CD14-positive monocyte (primary cell): Measurements from ENCODE around the gene LHFPL5. TPM values are rescaled to one million over a fixed set of nuclear protein-coding genes. Genes with fewer than 3 reads are reported as not detected.
A peak's percentile ranks its signal among the peaks of the same experiment; 100 is the strongest.

ENCODE experiments used
- DNase-seq, 3 donors: peaks; one replicate each; pipeline ENCODE4 v3.0.0-alpha.2; 2011 to 2022
- H2AFZ ChIP-seq: 2 replicates; pipeline ENCODE4 v1.6.0; 2012; ENCODE audit warnings: mild to moderate bottlenecking, low read depth, low read length, inconsistent platforms; ENCODE audit not compliant: insufficient read depth, poor library complexity, severe bottlenecking
- H3K27ac ChIP-seq, 2 donors: 1 replicate in 1 of 2; 2 replicates in 1 of 2; pipeline ENCODE4 v1.5.1; 2012 to 2013; ENCODE audit warnings: low read length in 2 of 2, control low read depth in 1 of 2, inconsistent platforms in 1 of 2, low read depth in 1 of 2, mild to moderate bottlenecking in 1 of 2
- H3K27me3 ChIP-seq, 2 donors: one replicate each; pipeline versions ENCODE4 v1.6.0 to v1.6.1; 2011 to 2013; ENCODE audit warnings: low read length in 2 of 2; ENCODE audit not compliant: control insufficient read depth in 2 of 2, insufficient read depth in 2 of 2
- H3K36me3 ChIP-seq, 2 donors: replicated peaks in 1 of 2; 1 replicate in 1 of 2; 2 replicates in 1 of 2; pipeline versions ENCODE4 v1.5.1 to v1.6.1; 2012 to 2013; ENCODE audit warnings: low read length in 2 of 2, control low read depth in 1 of 2, inconsistent platforms in 1 of 2, mild to moderate bottlenecking in 1 of 2; ENCODE audit not compliant: insufficient read depth in 2 of 2, control insufficient read depth in 1 of 2
- H3K4me1 ChIP-seq, 2 donors: 1 replicate in 1 of 2; 2 replicates in 1 of 2; pipeline versions ENCODE4 v1.5.1 to v1.6.1; 2012 to 2013; ENCODE audit warnings: low read length in 2 of 2, control low read depth in 1 of 2, inconsistent platforms in 1 of 2, mild to moderate bottlenecking in 1 of 2, moderate library complexity in 1 of 2; ENCODE audit not compliant: insufficient read depth in 2 of 2, control insufficient read depth in 1 of 2
- H3K4me2 ChIP-seq: replicated peaks from 2 replicates; pipeline ENCODE3; 2012; ENCODE audit warnings: low read length, moderate library complexity, mild to moderate bottlenecking; ENCODE audit not compliant: poor library complexity, severe bottlenecking; ENCODE audit errors: extremely low read depth
- H3K4me3 ChIP-seq, 3 experiments: fragments of 200-600 bp in 1 of 3; sonication (generic) in 1 of 3; replicated peaks in 1 of 3; 1 replicate in 2 of 3; 2 replicates in 1 of 3; pipeline ENCODE4 v1.5.1; 2011 to 2013; ENCODE audit warnings: low read length in 3 of 3, mild to moderate bottlenecking in 3 of 3, control low read depth in 2 of 3, low read depth in 2 of 3, inconsistent platforms in 1 of 3, moderate library complexity in 1 of 3
- H3K79me2 ChIP-seq: 2 replicates; pipeline ENCODE4 v1.6.0; 2012; ENCODE audit warnings: mild to moderate bottlenecking, control low read depth, inconsistent platforms, low read length, moderate library complexity; ENCODE audit not compliant: insufficient read depth
- H3K9ac ChIP-seq: 2 replicates; pipeline ENCODE4 v1.6.0; 2017; ENCODE audit warnings: low read length, mild to moderate bottlenecking; ENCODE audit not compliant: insufficient read depth, poor library complexity, severe bottlenecking
- H3K9me3 ChIP-seq, 2 donors: replicated peaks in 1 of 2; 1 replicate in 1 of 2; 2 replicates in 1 of 2; pipeline versions ENCODE4 v1.5.1 to v1.6.1; 2012 to 2013; ENCODE audit warnings: low read length in 2 of 2, control low read depth in 1 of 2; ENCODE audit not compliant: control insufficient read depth in 1 of 2, insufficient read depth in 1 of 2
- H4K20me1 ChIP-seq: 2 replicates; pipeline ENCODE4 v1.6.0; 2012; ENCODE audit warnings: mild to moderate bottlenecking, low read length, control low read depth, moderate library complexity; ENCODE audit not compliant: insufficient read depth
- H3K27ac Mint-ChIP-seq, 7 donors: one replicate each; pipeline ENCODE4 v1.8.0; 2020; ENCODE audit warnings: mild to moderate bottlenecking in 7 of 7, mixed read lengths in 7 of 7, moderate library complexity in 6 of 7, inconsistent platforms in 2 of 7
- H3K27me3 Mint-ChIP-seq, 3 donors: one replicate each; pipeline ENCODE4 v1.8.0; 2021 to 2022; ENCODE audit warnings: low read depth in 3 of 3, mild to moderate bottlenecking in 3 of 3, mixed read lengths in 3 of 3, moderate library complexity in 3 of 3, inconsistent platforms in 1 of 3
- H3K36me3 Mint-ChIP-seq, 2 donors: one replicate each; pipeline ENCODE4 v1.8.0; 2020; ENCODE audit warnings: mixed read lengths in 2 of 2, inconsistent platforms in 1 of 2, mild to moderate bottlenecking in 1 of 2
- H3K4me1 Mint-ChIP-seq: one replicate; pipeline ENCODE4 v1.8.0; 2020; ENCODE audit warnings: mild to moderate bottlenecking, mixed read lengths
- H3K4me3 Mint-ChIP-seq, 2 donors: one replicate each; pipeline ENCODE4 v1.8.0; 2020; ENCODE audit warnings: mild to moderate bottlenecking in 2 of 2, mixed read lengths in 2 of 2, moderate library complexity in 1 of 2
- H3K9me3 Mint-ChIP-seq, 7 donors: one replicate each; pipeline ENCODE4 v1.8.0; 2020 to 2022; ENCODE audit warnings: mixed read lengths in 7 of 7, mild to moderate bottlenecking in 6 of 7, moderate library complexity in 6 of 7, inconsistent platforms in 2 of 7
- WGBS: methylation state at CpG from one replicate; pipeline ENCODE4 v1.1.5; 2013; ENCODE audit warnings: missing lambda C conversion rate; ENCODE audit not compliant: insufficient coverage; 5-methylcytosine and 5-hydroxymethylcytosine counted together
- intact Hi-C, 2 donors: fragments of 100-400 bp; cut with micrococcal nuclease; formaldehyde crosslinking; loops; one replicate each; pipeline versions ENCODE4 v1.15.0 to v1.15.1; 2023
- polyA plus RNA-seq, 3 donors: library from polyadenylated mRNA; depleted of rRNA in 1 of 3; unstranded in 2 of 3; stranded (reverse) in 1 of 3; fragments of 300-500 nt in 2 of 3; fragments of >200 nt in 1 of 3; fragmentation: Illumina TruSeq in 2 of 3; gene quantifications; 1 replicate in 2 of 3; 2 replicates in 1 of 3; pipeline ENCODE4 v1.2.3, GENCODE V29; 2012 to 2021
- TF ChIP-seq, protein P1 (sequence below): fragments of 200-600 bp; IDR thresholded peaks from one replicate; pipeline ENCODE4 v1.8.0; 2022; ENCODE audit warnings: antibody characterized with exemption, mild to moderate bottlenecking

The LHFPL5 gene
- polyA plus RNA-seq, 3 donors = not detected

DNA sequence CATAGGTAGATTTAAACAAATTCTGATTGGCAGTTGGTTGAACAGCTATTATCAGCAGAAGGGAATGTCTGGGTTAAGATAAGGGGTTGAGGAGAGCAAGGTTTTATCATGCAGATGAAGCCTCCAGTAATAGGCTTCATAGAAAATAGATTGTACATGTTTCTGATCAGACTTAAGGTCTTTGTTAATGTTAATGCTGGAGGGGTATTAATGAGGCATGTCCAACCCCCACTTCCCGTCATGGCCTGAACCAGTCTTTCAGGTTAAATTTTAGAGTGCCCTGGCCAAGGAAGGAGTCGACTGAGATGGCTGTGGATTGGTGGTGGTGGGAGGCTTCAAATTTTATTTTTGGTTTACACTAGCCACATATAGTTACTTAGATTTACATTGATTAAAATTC is 21.0 kb upstream of the LHFPL5 start:
- H3K27ac ChIP-seq = no peak overlapping the region
- no peak overlapping the region for H2AFZ ChIP-seq
- TF ChIP-seq, protein P1, sequence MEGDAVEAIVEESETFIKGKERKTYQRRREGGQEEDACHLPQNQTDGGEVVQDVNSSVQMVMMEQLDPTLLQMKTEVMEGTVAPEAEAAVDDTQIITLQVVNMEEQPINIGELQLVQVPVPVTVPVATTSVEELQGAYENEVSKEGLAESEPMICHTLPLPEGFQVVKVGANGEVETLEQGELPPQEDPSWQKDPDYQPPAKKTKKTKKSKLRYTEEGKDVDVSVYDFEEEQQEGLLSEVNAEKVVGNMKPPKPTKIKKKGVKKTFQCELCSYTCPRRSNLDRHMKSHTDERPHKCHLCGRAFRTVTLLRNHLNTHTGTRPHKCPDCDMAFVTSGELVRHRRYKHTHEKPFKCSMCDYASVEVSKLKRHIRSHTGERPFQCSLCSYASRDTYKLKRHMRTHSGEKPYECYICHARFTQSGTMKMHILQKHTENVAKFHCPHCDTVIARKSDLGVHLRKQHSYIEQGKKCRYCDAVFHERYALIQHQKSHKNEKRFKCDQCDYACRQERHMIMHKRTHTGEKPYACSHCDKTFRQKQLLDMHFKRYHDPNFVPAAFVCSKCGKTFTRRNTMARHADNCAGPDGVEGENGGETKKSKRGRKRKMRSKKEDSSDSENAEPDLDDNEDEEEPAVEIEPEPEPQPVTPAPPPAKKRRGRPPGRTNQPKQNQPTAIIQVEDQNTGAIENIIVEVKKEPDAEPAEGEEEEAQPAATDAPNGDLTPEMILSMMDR = no peak
- no peak overlapping the region for H3K4me2 ChIP-seq
- no CpG with 5 or more reads among the region's 2 CpGs for WGBS
- H3K4me3 ChIP-seq = no peak overlapping the region
- peaks cover 3% of the 10 kb centered on the region for H3K4me1 Mint-ChIP-seq
- H3K27me3 ChIP-seq = peaks cover 17 to 36% of the 10 kb centered on the region in 2 donors
- H4K20me1 ChIP-seq = no peaks in the 10 kb centered on the region
- no peaks in the 10 kb centered on the region for H3K79me2 ChIP-seq
- H3K4me1 ChIP-seq = no peaks in the 10 kb centered on the region
- no peak for DNase-seq
- H3K27ac Mint-ChIP-seq = no peak overlapping the region
- H3K9me3 ChIP-seq = no peaks in the 10 kb centered on the region
- H3K27me3 Mint-ChIP-seq = peaks cover 32 to 61% (median 58%) of the 10 kb centered on the region in 3 donors
- no peaks in the 10 kb centered on the region for H3K36me3 ChIP-seq
- no peak overlapping the region for H3K9ac ChIP-seq
- H3K9me3 Mint-ChIP-seq = peaks cover 0 to 10% (median 0%) of the 10 kb centered on the region in 7 donors
- intact Hi-C loops = no loop called here
- H3K36me3 Mint-ChIP-seq = no peaks in the 10 kb centered on the region
- H3K4me3 Mint-ChIP-seq = no peak overlapping the region

DNA sequence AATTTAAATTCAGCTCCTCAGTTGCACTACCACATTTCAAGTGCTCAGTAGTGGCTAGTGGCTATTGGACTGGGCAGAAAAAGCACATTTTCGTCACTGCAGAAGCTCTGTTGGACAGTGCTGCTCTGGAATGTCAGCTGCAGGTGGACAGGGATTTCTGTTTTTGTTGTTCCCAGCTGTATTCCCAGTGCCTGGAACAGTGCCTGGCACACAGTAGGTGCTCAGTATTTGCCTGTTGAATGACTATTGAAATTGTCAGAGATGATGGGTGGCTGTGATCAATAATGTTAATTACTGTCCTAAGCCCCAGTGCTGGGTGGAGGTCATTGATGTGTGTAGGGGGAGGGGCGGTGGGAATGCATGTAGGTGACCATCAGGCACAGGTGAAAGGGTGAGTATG is 18.9 kb upstream of the LHFPL5 start:
- H3K4me1 Mint-ChIP-seq = peaks cover 3% of the 10 kb centered on the region
- no peak overlapping the region for H3K4me2 ChIP-seq
- TF ChIP-seq, protein P1 = no peak
- no peaks in the 10 kb centered on the region for H3K9me3 ChIP-seq
- no peaks in the 10 kb centered on the region for H3K36me3 Mint-ChIP-seq
- 78% methylated on average over 1 of the region's 2 CpGs for WGBS
- no peak overlapping the region for H2AFZ ChIP-seq
- intact Hi-C loops = no loop called here
- H3K4me3 ChIP-seq = no peak overlapping the region
- no peaks in the 10 kb centered on the region for H3K4me1 ChIP-seq
- no peaks in the 10 kb centered on the region for H4K20me1 ChIP-seq
- H3K27me3 Mint-ChIP-seq = peaks cover 40 to 69% (median 56%) of the 10 kb centered on the region in 3 donors
- H3K9ac ChIP-seq = no peak overlapping the region
- no peak for DNase-seq
- no peaks in the 10 kb centered on the region for H3K36me3 ChIP-seq
- H3K27ac Mint-ChIP-seq = no peak overlapping the region
- H3K27me3 ChIP-seq = peaks cover 17 to 39% of the 10 kb centered on the region in 2 donors
- H3K79me2 ChIP-seq = no peaks in the 10 kb centered on the region
- peaks cover 0 to 10% (median 0%) of the 10 kb centered on the region in 7 donors for H3K9me3 Mint-ChIP-seq
- H3K27ac ChIP-seq = no peak overlapping the region
- peak overlapping the region in 1 of 2 donors; percentile 11 for H3K4me3 Mint-ChIP-seq
